Skin epidermis (tissue), 12 donors: ENCODE results near the gene CHMP4B.
A peak's percentile ranks its signal among the peaks of the same experiment; 100 is the strongest.

Source experiments
- H3K27ac ChIP-seq, 21 experiments: fragments of 200-600 bp; sonication (generic) in 11 of 21; one replicate each; pipeline ENCODE4 v1.5.0; 2020; ENCODE audit warnings: mild to moderate bottlenecking in 3 of 21, inconsistent platforms in 2 of 21, moderate library complexity in 2 of 21
- H3K4me3 ChIP-seq, 7 experiments: fragments of 200-600 bp; sonication (generic) in 2 of 7; one replicate each; pipeline ENCODE4 v1.5.0; 2020; ENCODE audit warnings: inconsistent platforms in 2 of 7, mild to moderate bottlenecking in 2 of 7, moderate library complexity in 1 of 7

The CHMP4B gene

DNA sequence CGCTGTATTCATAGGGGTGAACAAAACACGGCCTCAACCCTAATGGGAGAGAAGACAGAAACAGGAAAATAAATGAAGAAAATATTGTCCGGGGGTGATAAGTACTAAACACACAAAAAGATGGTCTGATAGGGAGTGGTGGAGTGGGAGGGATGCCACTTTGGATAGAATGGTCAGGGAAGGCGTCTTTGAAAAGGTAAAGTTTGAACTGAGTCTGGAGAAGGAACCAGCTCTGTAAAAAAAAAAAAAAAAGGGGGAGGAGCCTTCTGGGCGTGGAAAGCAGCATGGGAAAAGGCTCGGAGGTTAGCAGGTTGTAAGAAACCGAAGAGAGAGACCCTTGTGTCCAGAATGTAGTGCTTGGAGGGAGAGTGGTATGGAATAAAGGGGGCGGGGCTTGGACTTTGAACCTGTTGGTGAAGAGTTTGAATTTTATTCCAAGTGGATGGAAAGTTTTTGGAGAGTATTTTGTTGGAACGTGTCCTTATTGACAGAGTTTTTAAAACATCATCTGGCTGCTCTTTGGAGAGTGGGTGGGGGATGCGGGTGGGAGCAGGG, 1.8 kb downstream of the CHMP4B start:
- Histone ChIP-seq H3K27ac (peak overlapping the region in 20 of 21 experiments; percentile 90 to 100 (median 98)), H3K4me3 (peak overlapping the region; percentile 75 to 95 (median 88))

- H3K4me3 ChIP-seq: no peak overlapping the region
- no peak overlapping the region for H3K27ac ChIP-seq
These were observed 3.1 kb downstream of the CHMP4B start for GRCh38 chr20:33814238-33814712.

DNA sequence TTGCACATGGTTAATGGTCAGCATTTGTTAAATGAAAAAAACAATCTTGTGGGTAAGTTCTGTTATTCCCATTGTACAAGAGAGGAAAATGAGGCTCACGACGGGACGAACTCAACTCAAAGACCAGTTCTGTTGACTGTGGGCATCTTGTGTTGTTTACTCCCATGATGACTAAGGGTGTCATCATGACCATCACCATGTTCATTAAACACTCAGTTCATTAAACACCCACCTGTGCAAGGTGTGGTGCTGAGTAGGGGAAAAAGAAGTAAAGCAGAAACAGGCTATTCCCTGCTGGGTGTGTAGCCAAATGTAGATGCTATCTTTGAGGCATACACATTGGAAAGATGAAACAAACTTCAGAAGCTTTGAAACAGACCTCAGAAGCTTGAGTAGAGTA, 4.5 kb downstream of the CHMP4B start:
- H3K4me3 ChIP-seq: no peak overlapping the region
- H3K27ac ChIP-seq: no peak overlapping the region

GRCh38 chr20:33816191-33816590, 5.0 kb downstream of the CHMP4B start:
- H3K27ac ChIP-seq: no peak overlapping the region

GRCh38 chr20:33817411-33817810, 6.3 kb downstream of the CHMP4B start:
- no peak overlapping the region for H3K4me3 ChIP-seq
- H3K27ac ChIP-seq: peak overlapping the region in 1 of 21 experiments; percentile 7

More at GRCh38 chr20:33816191-33816590, 5.0 kb downstream of the CHMP4B start:
- H3K4me3 ChIP-seq: no peak overlapping the region

GRCh38 chr20:33819456-33819855, 8.3 kb downstream of the CHMP4B start:
- Histone ChIP-seq H3K4me3 (no peak overlapping the region), H3K27ac (no peak overlapping the region)

- Histone ChIP-seq H3K4me3 (no peak overlapping the region), H3K27ac (no peak overlapping the region)
These were observed 9.2 kb downstream of the CHMP4B start for GRCh38 chr20:33820362-33820761.

DNA sequence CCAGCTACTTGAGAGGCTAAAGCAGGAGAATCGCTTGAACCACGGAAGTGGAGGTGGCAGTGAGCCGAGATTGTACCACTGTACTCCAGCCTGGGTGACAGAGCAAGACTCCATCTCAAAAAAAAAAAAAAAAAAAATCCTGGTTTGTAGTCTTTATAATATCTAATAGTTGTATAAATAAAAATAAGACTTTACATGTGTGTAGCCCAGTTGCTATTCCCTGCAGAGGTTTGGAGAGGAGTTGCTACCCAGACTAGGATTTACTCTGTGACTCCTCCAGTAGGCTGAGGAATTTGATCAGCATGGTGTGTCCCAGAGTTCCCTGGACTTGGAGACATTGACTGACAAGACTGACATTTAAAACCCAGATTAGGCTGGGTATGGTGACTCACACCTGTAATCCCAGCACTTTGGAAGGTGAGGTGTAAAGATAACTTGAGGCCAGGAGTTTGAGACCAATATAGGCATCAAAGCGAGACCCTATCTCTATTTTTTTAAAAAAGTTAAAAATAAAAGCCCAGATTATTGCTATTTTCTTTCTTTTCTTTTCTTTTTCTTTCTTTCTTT, 10.2 kb downstream of the CHMP4B start:
- no peak overlapping the region for H3K27ac ChIP-seq
- no peak overlapping the region for H3K4me3 ChIP-seq

- Histone ChIP-seq H3K4me3 (no peak overlapping the region), H3K27ac (no peak overlapping the region)
These were observed 11.3 kb downstream of the CHMP4B start for GRCh38 chr20:33822423-33822822.

DNA sequence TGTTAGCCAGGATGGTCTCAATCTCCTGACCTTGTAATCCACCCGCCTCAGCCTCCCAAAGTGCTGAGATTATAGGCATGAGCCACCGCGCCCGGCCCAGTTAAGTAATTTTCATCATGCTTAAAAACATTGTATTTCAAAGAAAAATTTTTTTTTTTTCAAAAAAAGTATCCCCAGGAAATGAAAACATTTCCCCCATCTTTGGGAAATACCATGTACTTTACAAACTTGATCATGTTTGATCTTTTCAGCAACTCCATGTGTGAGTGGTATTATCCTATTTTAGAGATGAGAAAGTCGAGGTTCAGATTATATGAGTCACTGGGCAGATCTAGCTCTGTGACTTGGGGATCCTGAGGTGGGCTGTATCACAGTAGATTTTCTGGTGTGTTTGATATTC, 11.8 kb downstream of the CHMP4B start:
- Histone ChIP-seq H3K4me3 (no peak overlapping the region), H3K27ac (no peak overlapping the region)

DNA sequence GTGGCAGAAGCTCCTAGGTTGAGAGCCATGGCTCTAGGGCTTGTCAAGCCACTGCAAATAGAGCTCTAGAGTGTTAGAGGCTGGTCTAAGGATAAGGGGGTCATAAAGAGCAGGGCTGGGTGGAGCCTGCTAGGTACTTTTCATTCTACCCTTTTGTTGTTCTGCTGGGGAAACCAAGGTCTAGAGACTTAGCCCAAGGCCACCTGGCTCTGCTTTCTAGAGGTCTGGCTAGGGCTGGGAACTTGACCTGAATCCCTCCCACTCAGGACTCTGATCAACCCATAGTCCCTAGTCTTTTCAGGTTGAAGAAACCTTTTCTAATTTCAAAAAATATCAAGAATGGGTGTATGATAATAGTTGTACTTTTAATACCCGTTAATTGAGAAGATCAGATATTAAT, 13.7 kb downstream of the CHMP4B start:
- H3K4me3 ChIP-seq: no peak overlapping the region
- H3K27ac ChIP-seq: no peak overlapping the region

DNA sequence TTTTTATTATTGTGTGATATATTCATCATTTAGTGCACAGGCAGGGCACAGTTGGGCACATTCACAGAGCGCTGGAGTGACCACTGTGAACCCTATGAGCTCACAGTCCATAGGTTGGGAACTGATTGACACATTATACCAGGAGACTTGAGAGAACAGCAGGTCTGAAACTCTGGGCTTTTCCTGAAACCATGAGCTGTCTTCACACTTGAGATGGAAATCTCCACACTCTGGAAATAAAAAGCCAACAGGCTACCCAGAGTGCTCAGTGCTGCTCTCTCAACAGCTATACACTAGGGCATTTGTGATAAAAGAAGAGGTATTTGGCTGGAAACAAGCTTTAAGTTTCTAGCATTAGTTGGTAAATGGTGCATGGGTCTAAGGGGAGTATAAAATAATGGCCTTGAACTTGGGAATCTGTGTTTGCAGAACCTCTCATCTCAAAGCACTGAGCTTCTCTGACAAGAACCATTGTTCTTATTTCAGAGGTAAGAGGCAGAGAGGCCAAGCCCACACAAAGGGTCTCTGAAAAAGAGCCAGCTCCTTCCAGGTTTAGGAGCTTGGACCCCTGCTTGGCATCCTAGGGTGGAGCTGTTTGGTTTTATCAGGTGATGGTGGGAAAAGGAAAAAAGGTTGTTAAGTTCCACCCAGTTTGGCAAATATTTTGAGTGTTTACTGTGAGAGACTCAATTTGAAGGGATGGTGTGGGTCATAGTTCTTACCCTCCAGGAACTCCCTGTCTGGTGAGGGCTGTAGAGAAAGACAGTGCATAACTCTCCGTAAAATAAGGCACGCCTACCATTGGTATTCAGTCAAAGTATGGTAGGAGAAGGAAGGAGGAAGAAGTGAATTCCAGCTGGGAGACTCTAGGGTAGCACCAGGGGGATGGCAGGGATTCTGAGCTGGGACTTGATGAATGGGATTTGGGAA, 14.5 kb downstream of the CHMP4B start:
- H3K4me3 ChIP-seq: no peak overlapping the region
- H3K27ac ChIP-seq: no peak overlapping the region

DNA sequence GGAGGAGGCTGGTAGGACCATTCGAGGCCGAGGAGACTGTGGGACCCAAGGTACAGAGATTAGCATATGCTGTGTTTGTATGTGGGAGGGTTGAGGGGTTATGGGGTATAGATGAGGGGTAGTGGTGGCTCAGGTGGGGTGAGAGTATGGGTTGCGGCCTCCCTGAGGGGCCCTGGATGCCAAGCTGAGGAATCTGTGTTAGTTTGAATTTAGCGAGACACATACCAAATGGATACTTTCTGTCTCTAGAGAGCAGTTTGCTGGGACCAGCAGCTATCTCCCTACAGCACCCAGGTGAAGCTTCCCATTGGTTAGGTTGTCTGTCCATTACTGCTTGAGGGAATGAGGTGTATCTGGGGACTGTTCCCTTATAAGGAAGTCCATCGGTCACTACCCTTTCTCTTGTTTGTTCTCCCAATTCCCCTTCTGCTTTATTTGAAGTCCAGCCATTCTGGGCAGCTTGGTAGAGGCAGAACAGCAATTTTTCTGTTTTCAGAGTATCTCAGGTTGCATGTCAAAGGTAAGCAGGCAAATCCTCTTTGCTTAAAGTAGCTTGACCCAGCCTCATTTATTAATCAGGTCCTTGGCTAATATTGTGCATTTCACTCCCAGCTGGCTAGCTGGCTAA, 15.2 kb downstream of the CHMP4B start:
- Histone ChIP-seq H3K4me3 (no peak overlapping the region), H3K27ac (no peak overlapping the region)

- no peak overlapping the region for H3K4me3 ChIP-seq
- no peak overlapping the region for H3K27ac ChIP-seq
These were observed 16.0 kb downstream of the CHMP4B start for GRCh38 chr20:33827109-33827508.

GRCh38 chr20:33827634-33828325, 16.6 kb downstream of the CHMP4B start:
- Histone ChIP-seq H3K27ac (no peak overlapping the region), H3K4me3 (no peak overlapping the region)

GRCh38 chr20:33828326-33828844, 17.2 kb downstream of the CHMP4B start:
- Histone ChIP-seq H3K4me3 (no peak overlapping the region), H3K27ac (no peak overlapping the region)

GRCh38 chr20:33828967-33829560, 17.9 kb downstream of the CHMP4B start:
- Histone ChIP-seq H3K27ac (peak overlapping the region in 3 of 21 experiments; percentile 20 to 26 (median 22)), H3K4me3 (no peak overlapping the region)

GRCh38 chr20:33829636-33830035, 18.5 kb downstream of the CHMP4B start:
- peak overlapping the region in 2 of 21 experiments; percentile 16 to 26 for H3K27ac ChIP-seq
- no peak overlapping the region for H3K4me3 ChIP-seq

- no peak overlapping the region for H3K4me3 ChIP-seq
- no peak overlapping the region for H3K27ac ChIP-seq
These were observed 19.2 kb downstream of the CHMP4B start for GRCh38 chr20:33830371-33830770.
